HG02759 (cell line): ENCODE results near the gene ZBTB8A.

ENCODE experiments used
- ATAC-seq: cut with Tn5 transposase; IDR thresholded peaks from one replicate; pipeline ENCODE4 v1.9.1; 2021; ENCODE audit warnings: mild to moderate bottlenecking, moderate library complexity; ENCODE audit not compliant: unreplicated experiment

Gene ZBTB8A

DNA sequence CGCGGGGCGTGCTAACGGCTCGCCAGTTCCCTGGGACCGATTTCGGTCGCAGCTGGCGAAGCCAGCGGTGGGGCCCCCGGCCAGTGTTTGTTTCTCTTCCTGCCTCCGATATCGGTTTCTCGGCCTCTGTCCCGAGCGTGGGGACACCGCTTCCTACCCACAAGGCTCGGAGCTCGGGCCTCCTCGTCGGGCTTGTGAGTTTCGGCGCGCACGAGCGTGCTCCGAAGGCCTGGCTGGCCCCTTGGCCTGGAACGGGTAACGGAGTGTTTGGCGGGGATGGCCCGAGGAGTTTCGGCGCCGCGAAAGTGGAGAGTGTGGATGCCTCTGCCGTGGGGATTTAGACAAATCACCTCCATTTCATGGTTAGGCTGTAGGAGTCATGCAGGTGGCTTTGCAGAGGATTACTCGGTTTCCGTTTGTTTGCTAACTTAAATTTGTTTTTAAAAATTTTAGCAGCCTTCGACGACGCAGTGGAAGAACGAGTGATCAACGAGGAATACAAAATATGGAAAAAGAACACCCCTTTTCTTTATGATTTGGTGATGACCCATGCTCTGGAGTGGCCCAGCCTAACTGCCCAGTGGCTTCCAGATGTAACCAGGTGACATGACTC is 112.3 kb downstream of the ZBTB8A start:
- ATAC-seq, result peak; percentile 30

GRCh38 chr1:32652244-32652962 is 113.2 kb downstream of the ZBTB8A start:
- ATAC-seq, result no peak
